Putamen (tissue), 1 donor: ENCODE measurements around the gene MFF.
"Not testable (repeated sequence)": the region's sequence is repeated elsewhere in the genome, so short reads cannot be mapped to it uniquely, and the experiment has no call there.

Experiments
- DNase-seq: peaks from one replicate; pipeline ENCODE4 v3.0.0-alpha.2; 2016; ENCODE audit warnings: low spot score

Gene MFF

DNA sequence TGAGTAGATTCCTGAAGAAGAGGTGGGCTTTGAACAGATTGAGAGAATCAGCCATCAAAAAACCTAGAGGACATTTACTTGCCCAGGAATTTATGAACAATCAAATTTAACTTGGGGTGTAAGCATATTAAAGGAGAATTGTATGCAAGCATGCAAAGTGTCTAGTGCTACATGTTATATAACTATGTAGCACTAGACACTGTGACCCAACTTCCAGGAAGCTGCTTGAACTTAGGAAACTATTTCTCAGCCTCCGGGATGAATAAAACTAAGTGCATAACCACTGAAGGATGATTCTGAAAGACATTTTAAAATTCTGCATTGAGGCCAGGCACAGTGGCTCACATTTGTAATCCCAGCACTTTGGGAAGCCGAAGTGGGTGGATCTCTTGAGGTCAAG is 12.4 kb downstream of the MFF start:
- DNase-seq: no peak

DNA sequence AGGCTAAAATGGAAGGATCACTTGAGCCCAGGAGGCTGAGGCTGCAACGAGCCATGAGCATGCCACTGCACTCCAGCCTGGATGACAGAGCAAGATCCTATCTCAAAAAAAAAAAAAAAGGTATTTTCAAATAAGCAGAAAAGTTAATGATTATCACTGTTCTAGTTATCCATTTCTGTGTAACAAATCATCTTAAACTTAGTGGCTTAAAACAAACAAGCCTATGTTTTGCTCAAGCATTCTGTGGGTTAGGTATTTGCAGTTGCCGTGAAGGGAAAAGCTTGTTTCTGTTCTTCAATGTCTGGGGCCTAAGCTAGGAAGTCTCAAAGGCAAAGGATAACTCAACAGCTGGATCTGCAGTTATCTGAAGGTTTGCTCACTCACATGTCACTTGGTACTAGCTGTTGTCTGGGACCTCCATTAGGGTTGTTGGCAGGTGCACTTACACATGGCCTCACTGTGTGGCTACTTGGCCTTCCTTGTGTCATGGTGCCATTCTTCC is 14.1 kb downstream of the MFF start:
- DNase-seq: no peak

DNA sequence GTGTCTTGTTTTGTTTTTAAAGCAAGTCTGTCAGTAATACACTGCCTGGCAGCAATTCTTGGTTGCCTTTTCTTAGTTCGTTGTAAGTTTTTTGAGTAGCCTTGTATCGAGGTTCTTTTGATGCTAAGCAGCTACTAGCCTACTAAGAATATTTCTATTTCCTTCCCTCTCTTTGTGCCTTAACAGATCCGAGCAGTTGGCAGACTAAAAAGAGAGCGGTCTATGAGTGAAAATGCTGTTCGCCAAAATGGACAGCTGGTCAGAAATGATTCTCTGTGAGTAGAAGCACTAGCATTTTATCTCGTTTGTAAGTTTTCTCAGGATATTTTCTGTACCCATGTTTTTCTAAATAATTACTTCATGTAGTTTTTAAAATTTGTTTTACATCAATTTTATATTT is 15.1 kb downstream of the MFF start:
- DNase-seq: no peak

DNA sequence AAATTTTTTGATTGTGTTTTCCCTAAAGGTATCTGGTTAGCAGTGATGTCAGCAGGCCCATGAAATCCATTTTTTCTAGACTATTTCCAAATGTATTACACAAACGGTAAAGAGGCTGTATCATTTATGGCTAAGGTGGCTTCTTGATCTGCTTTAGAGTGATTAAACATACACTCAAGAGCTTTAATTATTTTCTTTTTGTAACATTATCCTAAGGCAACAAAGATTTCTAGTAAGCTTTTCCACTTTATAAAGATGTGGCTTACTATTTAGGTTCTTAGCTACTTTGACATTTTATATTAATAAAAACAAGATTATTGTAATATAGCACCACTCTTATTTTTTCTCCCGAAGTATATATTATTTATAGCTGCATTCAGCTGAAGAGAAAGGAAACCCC is 16.5 kb downstream of the MFF start:
- no peak for DNase-seq

DNA sequence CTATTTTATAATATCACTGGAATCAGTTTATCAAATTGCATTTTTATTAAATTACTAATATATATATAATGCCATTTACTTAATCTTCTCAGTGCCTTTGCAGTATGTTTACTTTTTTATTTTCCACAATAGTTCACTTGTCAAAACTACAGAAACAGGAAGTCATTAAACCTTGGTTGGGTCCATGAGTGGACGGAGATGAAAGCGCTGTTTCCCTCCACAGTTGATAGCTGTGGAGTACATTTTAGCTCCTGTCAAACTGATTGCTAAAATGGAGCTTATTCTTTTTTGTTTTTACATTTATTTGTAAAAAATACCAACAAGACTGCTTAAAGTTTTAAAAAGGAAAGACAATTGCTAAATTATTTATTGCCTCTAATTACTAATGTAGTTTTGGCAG is 19.2 kb downstream of the MFF start:
- DNase-seq: no peak

DNA sequence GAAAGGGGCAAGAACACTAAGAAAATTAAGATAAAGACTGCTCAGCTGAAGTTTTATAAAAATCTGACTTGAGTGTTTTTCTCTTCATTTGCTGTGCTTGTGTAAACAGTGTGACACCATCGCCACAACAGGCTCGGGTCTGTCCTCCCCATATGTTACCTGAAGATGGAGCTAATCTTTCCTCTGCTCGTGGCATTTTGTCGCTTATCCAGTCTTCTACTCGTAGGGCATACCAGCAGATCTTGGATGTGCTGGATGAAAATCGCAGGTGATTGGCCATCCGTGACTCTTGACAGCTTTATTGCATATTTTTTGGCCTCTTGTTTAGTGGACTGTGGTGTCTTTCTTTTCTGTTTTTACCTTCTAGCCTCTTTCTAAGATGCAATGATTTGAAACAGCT is 22.1 kb downstream of the MFF start:
- no peak for DNase-seq

DNA sequence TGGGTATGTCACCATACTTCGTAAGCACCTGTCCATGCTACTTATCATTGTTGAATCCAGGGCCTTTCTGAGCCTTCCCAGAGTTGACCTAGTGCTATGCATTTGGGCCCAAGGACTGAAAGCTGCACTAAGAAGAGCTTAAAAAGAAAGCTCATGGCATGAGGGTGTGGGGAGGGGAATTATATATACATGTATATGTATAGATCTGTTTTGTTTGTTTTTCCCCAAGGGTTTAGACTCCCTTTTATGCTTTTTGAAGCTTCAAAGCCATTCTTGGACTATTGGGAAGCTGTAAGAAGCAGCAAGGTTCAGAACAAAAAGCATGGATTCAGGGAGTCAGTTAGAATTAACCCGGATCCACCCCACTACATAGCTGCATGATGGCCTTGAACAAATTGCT is 23.3 kb downstream of the MFF start:
- DNase-seq: no peak

DNA sequence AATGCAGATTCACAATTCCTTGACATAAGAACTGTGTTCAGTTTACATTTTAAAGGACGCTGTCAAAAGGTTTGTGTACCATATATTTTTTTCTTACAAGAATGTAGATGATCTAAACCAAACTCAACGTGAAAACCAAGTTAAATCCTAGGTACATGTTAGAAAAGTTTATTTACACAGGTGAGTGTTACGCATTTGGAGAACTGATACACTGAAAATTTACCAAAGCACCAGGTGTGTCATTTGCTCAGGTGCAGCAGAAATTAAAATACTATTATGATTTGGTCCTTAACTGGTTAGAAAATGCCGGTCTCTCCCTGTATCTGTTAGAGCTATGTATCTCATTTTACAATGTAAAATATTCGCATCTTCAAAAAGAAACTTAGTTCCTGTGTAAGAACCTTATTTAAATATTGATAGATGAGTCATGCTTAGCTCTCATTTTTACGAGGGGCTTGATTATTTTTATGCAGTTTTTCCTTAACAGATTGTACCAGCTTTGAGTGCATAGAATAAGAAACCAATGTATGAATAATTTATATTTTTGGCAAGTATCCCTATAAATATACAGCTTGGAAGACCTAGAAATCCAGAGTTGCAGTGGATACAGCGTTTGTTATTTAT is 25.1 kb downstream of the MFF start:
- DNase-seq: no peak

DNA sequence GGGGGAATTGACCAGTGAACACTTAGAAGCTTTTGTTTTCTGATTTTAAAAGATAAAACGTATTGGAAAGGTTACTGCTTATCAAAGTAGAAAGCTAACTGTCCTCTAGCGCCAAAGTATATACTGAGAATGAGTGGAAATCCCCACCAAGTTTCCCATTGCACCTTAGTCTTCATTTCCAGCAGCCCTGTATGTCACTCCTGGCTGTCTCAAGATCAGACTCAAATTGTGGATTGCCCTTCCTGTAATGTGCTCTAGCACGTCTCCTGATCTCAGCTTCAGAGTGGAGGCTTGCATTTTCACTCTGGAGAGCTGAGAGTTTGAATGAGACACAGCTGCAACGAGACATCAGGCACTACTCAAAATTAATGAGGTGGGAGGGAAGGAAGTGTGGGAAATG is 26.6 kb downstream of the MFF start:
- DNase-seq: no peak

DNA sequence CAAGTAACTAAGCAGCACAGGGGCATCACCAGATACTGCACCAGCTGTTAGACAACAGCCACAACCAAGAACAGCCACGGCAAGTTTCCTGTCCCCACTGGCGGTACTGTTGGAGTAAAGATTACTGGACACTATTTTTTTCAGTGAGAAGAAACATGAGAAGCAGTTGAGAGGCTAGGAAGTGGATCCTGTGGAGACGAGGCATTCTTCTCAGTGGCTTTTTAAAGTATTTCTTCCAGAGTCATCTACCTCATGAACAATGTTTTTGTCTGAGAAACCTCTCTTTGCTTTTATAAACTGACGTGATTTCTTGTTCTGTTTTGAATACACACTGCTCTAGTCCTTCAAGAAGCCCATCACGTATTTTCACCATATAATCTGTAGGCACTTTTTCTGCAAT is 35.3 kb downstream of the MFF start:
- no peak for DNase-seq

DNA sequence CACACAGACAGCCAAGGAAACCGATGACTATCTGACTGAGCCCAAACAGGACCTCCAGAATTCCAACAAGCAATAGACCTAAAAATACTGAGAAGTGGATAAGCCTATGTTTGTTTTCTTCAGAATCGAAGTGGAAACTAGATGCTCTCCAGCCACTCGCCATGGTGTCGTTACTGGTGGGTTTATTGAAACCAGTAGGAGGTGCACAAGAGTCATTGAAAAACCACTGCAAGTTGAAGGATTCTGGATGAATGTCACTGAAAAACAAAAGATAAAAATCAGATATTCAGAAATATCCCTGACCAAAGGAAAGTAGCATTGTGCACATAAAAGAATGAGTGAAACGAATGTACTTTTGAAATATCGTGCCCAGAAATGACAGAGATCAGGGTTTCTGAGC is 38.7 kb downstream of the MFF start:
- DNase-seq: no peak

DNA sequence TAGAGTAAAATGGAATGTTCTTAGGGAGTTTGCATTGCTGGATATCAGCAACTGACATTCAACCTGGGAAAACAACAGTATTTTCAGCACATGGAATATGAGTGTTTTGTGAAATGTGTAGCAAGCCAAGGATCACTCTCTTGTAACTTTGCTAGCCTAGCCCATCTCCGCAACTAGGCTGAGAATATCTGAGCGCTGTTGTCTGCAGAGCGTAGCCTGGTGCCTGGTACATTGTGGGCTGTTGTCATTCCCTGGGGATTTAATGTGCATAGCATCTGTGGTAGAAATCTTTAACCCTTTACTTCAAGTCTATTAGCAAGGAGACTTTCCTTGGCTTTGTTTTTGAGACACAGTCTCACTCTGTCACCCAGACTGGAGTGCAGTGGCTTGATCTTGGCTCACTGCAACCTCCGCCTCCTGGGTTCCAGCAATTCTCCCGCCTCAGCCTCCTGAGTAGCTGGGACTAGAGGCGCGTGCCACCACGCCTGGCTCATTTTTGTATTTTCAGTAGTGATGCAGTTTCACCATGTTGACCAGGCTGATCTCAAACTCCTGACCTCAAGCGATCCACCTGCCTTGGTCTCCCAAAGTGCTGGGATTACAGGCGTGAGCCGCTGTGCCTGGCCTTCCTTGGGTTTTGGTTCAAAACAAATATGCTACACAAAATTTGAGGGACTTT is 39.7 kb downstream of the MFF start:
- not testable (repeated sequence) for DNase-seq

DNA sequence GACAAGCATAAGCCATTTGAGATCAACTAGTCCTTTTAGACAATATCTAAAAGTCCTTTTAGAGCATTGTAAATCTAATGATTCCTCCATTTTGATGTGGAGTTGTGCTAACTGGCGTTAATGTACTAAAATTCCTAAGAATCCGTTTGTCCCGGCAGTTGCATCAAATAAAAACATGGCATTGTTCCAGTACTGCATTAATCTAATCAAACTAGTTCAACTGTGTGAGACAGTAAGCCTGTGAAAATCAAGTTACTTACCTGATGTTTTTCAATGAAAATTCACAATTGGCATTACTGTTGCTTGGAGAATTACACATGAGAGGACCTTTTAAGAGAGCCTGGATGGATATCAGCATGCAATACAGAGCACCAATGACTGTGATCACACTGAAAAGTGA is 40.8 kb downstream of the MFF start:
- no peak for DNase-seq

DNA sequence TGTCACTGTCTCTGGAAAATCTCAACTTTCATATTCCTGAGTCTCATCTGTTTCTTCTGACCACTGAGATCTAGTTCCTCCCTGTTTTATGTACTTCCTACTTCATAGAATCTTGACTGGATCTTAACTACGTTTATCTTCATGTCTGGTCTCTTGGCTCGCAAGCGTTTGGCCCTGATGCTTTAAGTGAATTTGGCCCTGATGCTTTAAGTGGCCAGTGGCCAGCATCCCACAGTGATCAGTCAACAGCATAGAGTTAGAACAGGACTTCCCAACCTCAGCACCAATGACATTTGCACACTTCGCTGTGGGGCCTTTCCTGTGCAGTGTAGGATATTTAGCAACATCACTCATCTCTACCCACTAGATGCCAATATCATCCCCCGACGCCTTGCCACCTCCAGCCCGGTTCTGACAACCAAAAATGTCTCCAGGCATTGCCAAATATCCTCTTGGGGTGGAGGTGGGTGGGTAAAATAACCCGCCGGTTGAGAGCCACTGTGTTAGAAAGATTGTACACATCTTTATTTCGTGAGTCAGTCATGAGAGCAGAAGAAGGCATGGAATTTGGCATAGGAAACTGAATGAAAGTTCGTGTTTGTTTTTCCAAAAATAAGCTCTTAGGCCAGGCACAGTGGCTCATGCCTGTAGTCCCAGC is 41.8 kb downstream of the MFF start:
- no peak for DNase-seq

DNA sequence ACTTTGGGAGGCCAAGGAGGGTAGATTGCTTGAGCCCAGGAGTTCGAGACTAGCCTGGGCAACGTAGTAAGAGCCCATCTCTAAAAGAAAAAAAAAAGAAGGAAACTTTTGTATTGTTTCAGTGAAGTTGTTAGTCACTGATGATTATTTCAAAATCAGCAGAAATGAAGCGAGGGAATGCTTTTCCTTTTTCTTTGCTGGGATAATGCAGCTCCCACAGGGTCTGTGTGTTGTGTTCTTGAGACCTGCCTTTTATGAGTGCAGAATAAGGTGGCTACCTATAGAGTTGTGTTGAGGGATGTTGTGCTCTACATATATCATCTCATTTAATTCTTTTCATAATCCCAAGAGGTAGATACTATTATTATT is 42.4 kb downstream of the MFF start:
- DNase-seq: no peak

DNA sequence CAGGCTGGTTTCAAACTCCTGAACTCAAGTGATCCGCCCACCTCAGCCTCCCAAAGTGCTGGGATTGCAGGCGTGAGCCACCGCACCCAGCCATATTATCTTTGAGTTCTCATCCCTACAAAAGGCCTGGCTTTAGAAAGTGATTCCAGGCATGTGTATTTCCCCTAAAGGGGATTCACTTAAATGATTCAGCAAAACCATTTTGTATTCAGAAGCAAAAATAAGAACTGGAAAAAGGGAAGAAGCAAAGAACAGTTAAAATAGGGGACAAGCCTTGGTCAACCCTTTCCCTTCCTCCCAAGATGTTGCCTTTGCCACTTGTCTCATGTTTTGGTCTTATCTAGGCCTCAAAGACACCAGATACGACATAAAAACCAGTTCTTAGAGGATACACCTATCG is 43.5 kb downstream of the MFF start:
- DNase-seq: no peak

DNA sequence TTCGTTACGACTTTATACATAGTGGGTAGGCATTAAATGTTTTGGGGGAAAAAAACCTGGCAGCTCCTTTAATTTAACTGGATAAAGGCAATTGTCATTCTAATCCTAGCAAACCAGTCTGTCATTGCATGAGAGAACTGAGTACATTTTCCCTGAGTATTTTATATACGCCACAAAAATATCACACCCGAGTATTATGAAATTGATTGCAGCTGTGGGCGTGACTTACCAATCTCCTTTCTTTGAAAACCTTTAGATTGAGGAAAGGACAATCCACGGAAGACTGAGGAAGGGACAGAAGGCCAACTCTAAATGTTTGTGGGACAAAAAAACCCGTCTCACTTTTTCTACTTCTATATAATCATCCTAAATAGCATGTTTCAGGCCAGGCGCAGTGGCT is 45.0 kb downstream of the MFF start:
- DNase-seq: no peak

DNA sequence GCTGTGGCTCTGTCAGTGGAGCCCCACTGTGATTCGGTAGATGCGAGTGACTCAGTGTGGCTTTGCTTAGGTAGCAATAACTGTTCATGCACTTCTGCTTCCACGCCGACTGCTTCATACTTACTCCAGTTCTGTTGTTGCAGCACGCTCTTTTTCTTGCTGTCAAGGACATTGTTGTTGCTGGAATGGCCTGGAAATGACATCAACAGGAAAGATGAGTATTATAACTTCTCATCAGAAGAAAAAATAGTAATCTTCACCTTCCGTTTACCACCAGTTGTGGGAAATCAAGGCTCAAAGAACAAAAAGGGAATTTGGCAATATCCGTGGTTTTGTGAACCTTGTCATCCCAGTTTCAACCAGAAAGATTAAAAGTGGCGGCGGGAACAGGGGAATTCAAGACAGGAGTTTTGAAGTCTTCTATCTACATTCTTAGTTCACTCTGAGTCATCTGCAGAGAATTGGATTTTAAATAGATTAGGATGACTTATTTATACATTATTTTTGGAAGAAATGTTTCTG is 45.8 kb downstream of the MFF start:
- no peak for DNase-seq

DNA sequence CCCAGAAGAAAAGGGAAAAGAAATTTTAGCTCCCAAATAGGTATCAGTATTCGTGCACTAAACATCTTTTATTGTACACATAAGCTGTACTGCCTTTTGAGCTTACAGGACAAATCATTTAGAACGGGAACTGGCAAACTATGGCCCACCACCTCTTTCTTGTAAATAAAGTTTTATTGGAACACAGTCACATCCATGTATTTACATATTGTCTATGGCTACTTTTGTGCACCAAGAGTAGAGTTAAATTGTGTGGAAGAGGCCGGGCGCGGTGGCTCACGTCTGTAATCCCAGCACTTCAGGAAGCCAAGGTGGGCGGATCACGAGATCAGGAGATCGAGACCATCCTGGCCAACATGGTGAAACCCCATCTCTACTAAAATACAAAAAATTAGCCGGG is 48.3 kb downstream of the MFF start:
- no peak for DNase-seq

DNA sequence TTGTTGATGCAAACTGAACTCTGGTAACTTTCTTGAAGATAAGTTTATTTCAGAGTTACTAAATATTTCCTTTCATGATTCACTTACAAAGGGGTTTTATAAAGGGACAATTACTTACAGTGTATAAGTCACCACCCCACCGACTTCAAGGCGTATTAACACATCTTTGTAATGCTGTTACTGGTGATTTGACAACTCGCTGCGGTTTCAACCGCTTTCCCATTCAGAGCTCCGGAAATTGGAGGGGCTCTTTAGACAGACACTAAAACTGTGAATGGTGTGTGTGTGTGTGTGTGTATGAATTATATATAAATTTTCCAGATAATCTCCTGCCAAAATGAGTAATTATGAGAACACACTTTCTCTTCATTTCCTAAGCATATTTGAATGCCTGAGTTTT is 49.1 kb downstream of the MFF start:
- no peak for DNase-seq

DNA sequence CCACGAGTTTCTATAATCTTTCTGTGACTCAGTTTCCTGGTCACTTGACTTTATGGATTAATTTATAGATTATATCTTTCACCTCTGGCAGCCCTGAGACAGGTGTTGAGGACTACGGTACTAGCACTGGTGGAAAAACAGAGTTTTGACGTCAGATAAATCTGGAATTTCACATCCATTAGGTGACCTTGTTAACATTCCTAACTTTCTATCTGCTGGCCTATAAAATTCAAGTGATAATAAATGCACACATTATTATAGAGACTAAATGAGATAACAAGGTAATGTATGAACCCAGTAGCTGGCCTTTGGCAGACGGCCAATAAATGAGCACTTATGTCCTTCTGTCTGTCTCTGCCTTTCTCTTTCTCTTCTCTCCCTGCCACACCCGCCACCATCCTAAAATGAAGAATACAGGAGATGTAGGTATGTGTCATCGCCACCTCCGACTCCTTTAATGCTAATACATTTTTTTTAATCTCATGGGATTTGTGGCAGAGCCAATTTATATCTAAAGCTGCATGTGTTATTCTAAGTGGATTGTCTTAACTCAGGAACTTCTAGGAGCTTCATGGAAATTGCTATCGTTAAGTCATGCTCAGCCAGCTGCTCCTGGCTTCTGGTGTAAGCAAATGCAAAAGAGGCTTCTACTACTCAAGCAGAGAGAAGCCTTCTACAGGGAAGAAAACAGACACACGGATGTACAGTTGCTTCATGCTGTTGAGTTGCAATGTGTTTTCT is 51.8 kb downstream of the MFF start:
- DNase-seq: peak; percentile 57

DNA sequence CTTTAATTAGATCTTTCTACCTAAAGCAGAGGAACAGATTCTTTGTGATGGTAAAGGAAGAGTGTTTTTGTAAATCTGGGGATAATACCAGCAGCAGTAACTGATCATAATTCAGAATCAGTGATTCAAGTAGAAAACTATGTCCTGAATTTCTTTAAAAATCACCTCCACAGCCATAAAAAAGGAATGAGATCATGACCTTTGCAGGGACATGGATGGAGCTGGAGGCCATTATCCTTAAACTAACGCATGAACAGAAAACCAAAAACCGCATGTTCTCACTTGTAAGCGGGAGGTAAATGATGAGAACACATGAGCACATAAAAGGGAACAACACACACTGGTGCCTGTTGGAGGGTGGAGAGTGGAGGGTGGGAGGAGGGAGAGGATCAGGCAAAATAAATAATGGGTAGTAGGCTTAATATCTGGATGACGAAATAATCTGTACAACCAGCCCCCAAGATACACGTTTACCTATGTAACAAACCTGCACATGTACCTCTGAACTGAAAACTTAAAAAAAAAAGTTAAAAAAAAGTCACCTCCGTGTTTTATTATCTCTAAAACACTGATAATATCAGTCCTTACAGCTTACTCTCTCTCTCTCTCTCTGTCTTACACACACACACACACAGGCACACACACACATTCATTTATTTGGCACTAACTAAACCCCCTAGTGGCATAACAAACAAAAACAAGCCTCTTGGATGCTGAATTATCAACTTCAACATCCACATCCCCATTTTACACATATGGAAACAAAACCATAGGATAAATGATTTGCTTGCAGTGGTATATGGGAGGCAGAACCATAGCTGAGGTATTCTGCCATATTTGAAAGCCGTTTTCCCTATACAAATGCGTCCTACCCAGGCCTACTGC is 52.7 kb downstream of the MFF start:
- DNase-seq: no peak
